Osteocyte (in vitro differentiated cells): ENCODE data around the gene MAGIX. TPM values are rescaled to one million over a fixed set of nuclear protein-coding genes. Genes with fewer than 3 reads are reported as not detected.

Experiments
- DNase-seq: peaks from one replicate; pipeline ENCODE4 v3.0.0; 2021; ENCODE audit warnings: mixed read lengths; ENCODE audit not compliant: unreplicated experiment; ENCODE audit errors: extremely low spot score
- H3K27ac Mint-ChIP-seq: one replicate; pipeline ENCODE4 v1.8.0; 2021; ENCODE audit warnings: mild to moderate bottlenecking, mixed read lengths; ENCODE audit not compliant: unreplicated experiment
- H3K27me3 Mint-ChIP-seq: one replicate; pipeline ENCODE4 v1.8.0; 2021; ENCODE audit warnings: mixed read lengths; ENCODE audit not compliant: unreplicated experiment
- H3K36me3 Mint-ChIP-seq: one replicate; pipeline ENCODE4 v1.8.0; 2021; ENCODE audit warnings: mixed read lengths; ENCODE audit not compliant: unreplicated experiment
- H3K4me1 Mint-ChIP-seq: one replicate; pipeline ENCODE4 v1.8.0; 2021; ENCODE audit warnings: mixed read lengths; ENCODE audit not compliant: unreplicated experiment
- H3K4me3 Mint-ChIP-seq: one replicate; pipeline ENCODE4 v1.8.0; 2021; ENCODE audit warnings: mild to moderate bottlenecking, moderate library complexity, mixed read lengths; ENCODE audit not compliant: unreplicated experiment
- H3K9me3 Mint-ChIP-seq: one replicate; pipeline ENCODE4 v1.8.0; 2021; ENCODE audit warnings: mixed read lengths; ENCODE audit not compliant: unreplicated experiment
- CTCF ChIP-seq: fragments of 200-600 bp; sonication (generic); IDR thresholded peaks from 2 replicates; pipeline ENCODE4 v1.5.0; 2021; ENCODE audit warnings: antibody characterized with exemption, mild to moderate bottlenecking, moderate library complexity
- total RNA-seq: library from RNA; stranded (reverse); gene quantifications from 2 replicates; pipeline ENCODE4 v1.2.1, GENCODE V29; 2021

The MAGIX gene
- total RNA-seq, 1 donor from 2014 or later = 2.3 TPM

- Mint-ChIP-seq H3K36me3 (peaks cover 2% of the 10 kb centered on the region), H3K4me1 (peaks cover 22% of the 10 kb centered on the region), H3K4me3 (no peak overlapping the region), H3K27ac (no peak overlapping the region), H3K9me3 (no peaks in the 10 kb centered on the region), H3K27me3 (no peaks in the 10 kb centered on the region)
- no peak for TF ChIP-seq CTCF
- DNase-seq = no peak
Observed at GRCh38 chrX:49188468-49189076, 26.0 kb downstream of the MAGIX start.

GRCh38 chrX:49189606-49190005 is 27.0 kb downstream of the MAGIX start:
- Mint-ChIP-seq H3K4me3 (peak overlapping the region; percentile 80), H3K27me3 (no peaks in the 10 kb centered on the region), H3K4me1 (peaks cover 17% of the 10 kb centered on the region), H3K9me3 (no peaks in the 10 kb centered on the region), H3K27ac (peak overlapping the region; percentile 93), H3K36me3 (no peaks in the 10 kb centered on the region)
- DNase-seq = no peak
- no peak for TF ChIP-seq CTCF

GRCh38 chrX:49190821-49191573 is 28.4 kb downstream of the MAGIX start:
- H3K27me3 Mint-ChIP-seq = no peaks in the 10 kb centered on the region
- peak overlapping the region; percentile 93 for H3K27ac Mint-ChIP-seq
- H3K36me3 Mint-ChIP-seq = no peaks in the 10 kb centered on the region
- H3K4me3 Mint-ChIP-seq = peak overlapping the region; percentile 80
- no peak for TF ChIP-seq CTCF
- H3K9me3 Mint-ChIP-seq = peaks cover 5% of the 10 kb centered on the region
- H3K4me1 Mint-ChIP-seq = peaks cover 8% of the 10 kb centered on the region
- peak; percentile 95 for DNase-seq

DNA sequence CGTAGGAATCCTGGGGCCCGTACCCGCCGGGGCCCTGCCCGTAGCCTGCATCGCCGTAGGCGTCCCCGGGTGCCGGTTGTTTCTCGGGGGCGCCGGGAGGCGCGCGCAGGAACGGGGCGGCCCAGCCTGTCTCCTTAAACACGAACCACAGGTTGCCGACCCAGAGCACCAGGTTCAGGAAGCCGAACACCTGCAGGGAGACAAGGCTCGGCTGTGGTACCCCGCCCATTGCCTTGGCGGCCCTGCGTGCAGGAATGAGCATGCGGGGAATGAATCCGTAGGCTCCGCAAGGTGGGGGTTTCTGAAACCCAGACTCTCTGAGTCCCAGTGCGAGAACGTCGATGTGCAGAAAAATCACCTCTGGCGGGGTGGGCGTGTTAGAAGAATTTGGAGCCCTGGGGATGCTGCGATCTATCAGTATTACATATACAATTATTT is 29.0 kb downstream of the MAGIX start:
- no peaks in the 10 kb centered on the region for H3K36me3 Mint-ChIP-seq
- DNase-seq = no peak
- H3K9me3 Mint-ChIP-seq = peaks cover 5% of the 10 kb centered on the region
- peaks cover 8% of the 10 kb centered on the region for H3K4me1 Mint-ChIP-seq
- peak overlapping the region; percentile 29 for H3K27ac Mint-ChIP-seq
- H3K4me3 Mint-ChIP-seq = peak overlapping the region; percentile 72
- H3K27me3 Mint-ChIP-seq = no peaks in the 10 kb centered on the region
- no peak for TF ChIP-seq CTCF

DNA sequence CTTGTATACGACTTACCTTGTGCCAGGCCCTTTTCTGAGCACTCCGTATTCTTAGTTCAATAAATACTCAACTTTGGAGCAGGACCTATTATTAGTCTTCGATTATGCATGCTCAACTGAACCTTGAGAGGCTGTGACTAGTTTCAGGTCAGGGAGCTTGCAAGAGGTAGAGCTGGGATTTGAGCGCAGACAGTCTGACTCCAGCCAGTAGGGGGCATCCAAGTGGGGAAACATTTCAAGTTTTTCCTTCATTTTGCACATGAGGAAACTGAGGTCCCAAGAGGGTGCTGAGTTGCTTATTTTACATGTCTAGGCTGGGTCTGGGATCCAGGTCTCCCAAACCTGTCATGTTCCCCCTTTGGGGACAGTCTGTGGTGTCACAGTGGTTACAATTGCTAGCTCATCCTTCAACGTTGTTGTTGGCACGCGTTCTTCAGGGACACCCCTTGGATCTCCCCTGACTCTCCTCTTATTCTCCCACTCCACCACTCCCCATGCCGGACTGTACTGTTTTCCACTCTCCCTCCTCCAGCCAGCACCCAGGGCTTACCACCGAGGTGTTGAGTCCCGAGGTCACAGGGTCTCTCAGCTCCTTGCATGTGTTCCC is 30.3 kb downstream of the MAGIX start:
- peaks cover 5% of the 10 kb centered on the region for H3K9me3 Mint-ChIP-seq
- TF ChIP-seq CTCF = peak; percentile 54

More for the DNA sequence above, 30.3 kb downstream of the MAGIX start:
- H3K27me3 Mint-ChIP-seq = no peaks in the 10 kb centered on the region
- DNase-seq = no peak
- H3K27ac Mint-ChIP-seq = no peak overlapping the region
- H3K4me1 Mint-ChIP-seq = peaks cover 8% of the 10 kb centered on the region
- H3K36me3 Mint-ChIP-seq = no peaks in the 10 kb centered on the region
- peak overlapping the region; percentile 48 for H3K4me3 Mint-ChIP-seq
